Subcutaneous adipose tissue (tissue), 4 donors: ENCODE results near the gene FYN. TPM values are rescaled to one million over a fixed set of nuclear protein-coding genes. Genes with fewer than 3 reads are reported as not detected.

Source experiments
- total RNA-seq, 4 donors: library from RNA; depleted of rRNA; stranded (reverse); fragments of >200 nt; gene quantifications; one replicate each; pipeline ENCODE4 v1.1.0, GENCODE V29; 2016
- TF ChIP-seq, protein P1 (sequence below): fragments of 450-650 bp; IDR thresholded peaks from one replicate; pipeline ENCODE4 v1.5.1; 2016; ENCODE audit warnings: low read depth, mild to moderate bottlenecking, control low read depth, antibody characterized with exemption, moderate library complexity

FYN gene
- total RNA-seq, 4 donors from 2014 or later, result 185 to 279 (median 252) TPM

DNA sequence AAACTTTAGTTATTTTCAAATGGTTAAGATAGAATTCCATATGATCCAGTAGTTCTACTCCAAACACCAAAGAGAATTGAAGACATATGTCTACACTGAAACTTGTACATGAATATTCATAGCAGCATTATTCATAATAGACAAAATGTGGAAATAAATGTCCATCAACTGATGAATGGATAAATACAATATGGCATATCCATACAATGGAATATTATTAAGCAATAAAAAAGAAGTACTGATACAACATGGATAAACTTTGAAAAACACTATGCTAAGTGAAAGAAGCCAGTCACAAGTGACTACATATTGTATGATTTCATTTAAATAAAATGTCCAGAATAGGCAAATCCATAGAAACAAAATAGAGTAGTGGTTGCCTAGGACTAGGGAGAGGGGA, 234.0 kb downstream of the FYN start:
- TF ChIP-seq, protein P1, sequence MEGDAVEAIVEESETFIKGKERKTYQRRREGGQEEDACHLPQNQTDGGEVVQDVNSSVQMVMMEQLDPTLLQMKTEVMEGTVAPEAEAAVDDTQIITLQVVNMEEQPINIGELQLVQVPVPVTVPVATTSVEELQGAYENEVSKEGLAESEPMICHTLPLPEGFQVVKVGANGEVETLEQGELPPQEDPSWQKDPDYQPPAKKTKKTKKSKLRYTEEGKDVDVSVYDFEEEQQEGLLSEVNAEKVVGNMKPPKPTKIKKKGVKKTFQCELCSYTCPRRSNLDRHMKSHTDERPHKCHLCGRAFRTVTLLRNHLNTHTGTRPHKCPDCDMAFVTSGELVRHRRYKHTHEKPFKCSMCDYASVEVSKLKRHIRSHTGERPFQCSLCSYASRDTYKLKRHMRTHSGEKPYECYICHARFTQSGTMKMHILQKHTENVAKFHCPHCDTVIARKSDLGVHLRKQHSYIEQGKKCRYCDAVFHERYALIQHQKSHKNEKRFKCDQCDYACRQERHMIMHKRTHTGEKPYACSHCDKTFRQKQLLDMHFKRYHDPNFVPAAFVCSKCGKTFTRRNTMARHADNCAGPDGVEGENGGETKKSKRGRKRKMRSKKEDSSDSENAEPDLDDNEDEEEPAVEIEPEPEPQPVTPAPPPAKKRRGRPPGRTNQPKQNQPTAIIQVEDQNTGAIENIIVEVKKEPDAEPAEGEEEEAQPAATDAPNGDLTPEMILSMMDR, result no peak

DNA sequence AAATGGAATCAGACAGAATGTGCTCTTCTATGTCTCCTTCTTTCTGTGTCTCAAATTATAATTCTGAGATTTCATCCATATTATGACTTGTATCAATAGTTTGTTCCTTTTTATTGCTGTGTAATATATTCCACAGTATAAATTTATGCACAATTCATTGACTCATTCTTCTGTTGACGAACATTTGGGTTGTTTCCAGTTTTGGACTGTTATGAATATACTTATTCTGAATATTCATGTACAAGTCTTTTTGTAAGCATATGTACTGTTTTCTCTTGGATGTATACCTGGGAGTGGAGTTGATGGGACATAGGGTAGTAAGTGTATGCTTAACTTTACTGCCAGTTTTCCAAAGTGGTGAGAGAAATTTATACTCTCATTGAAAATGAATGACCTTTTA, 239.4 kb downstream of the FYN start:
- TF ChIP-seq, protein P1, result no peak

DNA sequence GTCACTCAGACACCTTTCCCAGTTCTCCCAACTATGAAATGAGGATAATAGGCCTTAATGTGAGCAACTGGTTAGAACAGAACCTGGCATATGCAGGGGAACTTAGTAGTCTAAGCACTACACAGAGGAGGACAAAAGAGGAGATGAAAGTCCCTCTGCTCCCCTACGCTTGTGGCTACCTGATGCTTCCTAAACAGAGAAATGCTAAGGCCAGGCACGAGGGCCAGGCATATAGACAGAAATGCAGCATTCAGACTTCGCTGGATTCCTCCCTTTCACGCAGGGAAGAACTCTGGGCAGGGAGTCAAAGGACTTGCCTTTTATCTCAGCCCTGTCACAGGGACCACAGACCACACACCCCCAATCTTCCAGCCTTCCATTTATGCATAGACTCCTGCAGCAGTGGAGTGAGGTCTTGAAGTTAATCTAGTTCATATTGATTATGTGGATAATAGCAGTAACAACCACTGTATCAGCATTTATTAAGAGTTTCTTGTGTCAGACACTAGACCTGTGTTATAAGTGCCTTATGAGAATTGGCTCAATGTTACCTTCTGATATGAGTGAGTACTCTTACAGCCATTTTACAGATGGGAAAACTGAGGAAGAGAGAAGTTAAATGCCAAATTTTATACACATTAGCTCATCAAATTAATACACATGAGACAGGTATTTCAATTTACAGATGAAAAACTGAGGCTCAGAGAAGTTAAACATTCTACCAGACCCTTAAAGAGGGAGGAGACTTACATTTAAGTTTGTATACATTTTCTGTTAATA, 240.6 kb downstream of the FYN start:
- TF ChIP-seq, protein P1, result no peak

GRCh38 chr6:111631903-111632460, 241.3 kb downstream of the FYN start:
- TF ChIP-seq, protein P1, result no peak

GRCh38 chr6:111631018-111631417, 242.2 kb downstream of the FYN start:
- TF ChIP-seq, protein P1, result no peak

- TF ChIP-seq, protein P1, result no peak
Measured at GRCh38 chr6:111628142-111628850, 245.0 kb downstream of the FYN start.

DNA sequence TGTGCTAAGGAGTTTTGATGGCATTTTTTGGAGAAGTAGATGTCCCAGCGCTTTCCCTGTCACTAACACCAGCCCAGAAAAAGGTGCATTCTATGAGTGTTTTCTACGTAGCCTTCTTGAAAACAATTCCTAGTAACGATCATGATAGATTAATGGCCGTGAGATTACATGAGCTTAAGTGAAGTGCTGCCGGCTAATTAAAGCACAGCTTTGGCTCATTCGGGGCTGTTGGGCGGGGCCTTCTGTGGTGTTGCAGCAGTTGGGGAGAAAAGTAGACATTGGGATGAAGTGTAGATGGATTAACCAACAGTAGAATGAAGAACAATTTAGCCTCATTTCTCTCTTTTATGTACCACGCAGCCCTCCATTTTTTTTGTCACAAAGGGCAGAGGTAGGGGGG, 246.8 kb downstream of the FYN start:
- TF ChIP-seq, protein P1, result no peak
